Choroid plexus epithelial cell (primary cell): ENCODE data around the gene SIX4.
"Not testable (repeated sequence)": the region's sequence is repeated elsewhere in the genome, so short reads cannot be mapped to it uniquely, and the experiment has no call there.

Experiments
- DNase-seq: peaks from one replicate; pipeline ENCODE4 v3.0.0-alpha.2; 2010; ENCODE audit warnings: low read depth
- H3K4me3 ChIP-seq: 2 replicates; pipeline ENCODE4 v1.5.1; 2011; ENCODE audit warnings: low read depth, mild to moderate bottlenecking, control low read depth, low read length, moderate library complexity
- TF ChIP-seq, protein P1 (sequence below): conservative IDR thresholded peaks from 2 replicates; pipeline ENCODE4 v1.5.1; 2011; ENCODE audit warnings: low read depth, mild to moderate bottlenecking, control low read depth, inconsistent platforms, low read length, moderate library complexity

SIX4 gene

DNA sequence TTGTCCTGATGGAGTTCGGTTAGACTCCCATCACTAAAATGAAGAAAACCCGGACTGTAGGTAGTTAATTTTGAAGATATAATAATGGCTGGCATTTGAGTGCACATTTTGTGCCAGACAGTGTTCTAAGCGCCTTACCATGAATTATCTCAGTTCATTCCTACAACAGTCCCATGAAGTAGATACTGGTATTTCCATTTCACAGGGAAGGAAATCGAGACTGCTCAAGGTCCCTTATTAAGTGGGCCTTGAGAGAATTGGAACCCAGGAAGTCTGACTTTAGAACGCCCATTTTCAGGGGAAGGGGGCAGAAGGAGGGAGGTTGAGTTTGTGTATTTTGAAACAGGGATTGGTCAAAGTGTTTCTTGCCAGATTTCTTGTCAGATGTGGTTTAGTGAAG, 11.3 kb upstream of the SIX4 start:
- TF ChIP-seq, protein P1, sequence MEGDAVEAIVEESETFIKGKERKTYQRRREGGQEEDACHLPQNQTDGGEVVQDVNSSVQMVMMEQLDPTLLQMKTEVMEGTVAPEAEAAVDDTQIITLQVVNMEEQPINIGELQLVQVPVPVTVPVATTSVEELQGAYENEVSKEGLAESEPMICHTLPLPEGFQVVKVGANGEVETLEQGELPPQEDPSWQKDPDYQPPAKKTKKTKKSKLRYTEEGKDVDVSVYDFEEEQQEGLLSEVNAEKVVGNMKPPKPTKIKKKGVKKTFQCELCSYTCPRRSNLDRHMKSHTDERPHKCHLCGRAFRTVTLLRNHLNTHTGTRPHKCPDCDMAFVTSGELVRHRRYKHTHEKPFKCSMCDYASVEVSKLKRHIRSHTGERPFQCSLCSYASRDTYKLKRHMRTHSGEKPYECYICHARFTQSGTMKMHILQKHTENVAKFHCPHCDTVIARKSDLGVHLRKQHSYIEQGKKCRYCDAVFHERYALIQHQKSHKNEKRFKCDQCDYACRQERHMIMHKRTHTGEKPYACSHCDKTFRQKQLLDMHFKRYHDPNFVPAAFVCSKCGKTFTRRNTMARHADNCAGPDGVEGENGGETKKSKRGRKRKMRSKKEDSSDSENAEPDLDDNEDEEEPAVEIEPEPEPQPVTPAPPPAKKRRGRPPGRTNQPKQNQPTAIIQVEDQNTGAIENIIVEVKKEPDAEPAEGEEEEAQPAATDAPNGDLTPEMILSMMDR: no peak
- DNase-seq: no peak
- peak overlapping the region; percentile 88 for H3K4me3 ChIP-seq

- peak within 1 kb of the TSS; percentile 88 for H3K4me3 ChIP-seq
- TF ChIP-seq, protein P1: peak; percentile 34
- DNase-seq: peak; percentile 92
Observed at GRCh38 chr14:60734465-60735242, 10.5 kb upstream of the SIX4 start, which contains the start of gene MNAT1. TSS of gene MNAT1 (plus strand) at chr14:60734761. CDS start at chr14:60734863, 102 bp downstream.

DNA sequence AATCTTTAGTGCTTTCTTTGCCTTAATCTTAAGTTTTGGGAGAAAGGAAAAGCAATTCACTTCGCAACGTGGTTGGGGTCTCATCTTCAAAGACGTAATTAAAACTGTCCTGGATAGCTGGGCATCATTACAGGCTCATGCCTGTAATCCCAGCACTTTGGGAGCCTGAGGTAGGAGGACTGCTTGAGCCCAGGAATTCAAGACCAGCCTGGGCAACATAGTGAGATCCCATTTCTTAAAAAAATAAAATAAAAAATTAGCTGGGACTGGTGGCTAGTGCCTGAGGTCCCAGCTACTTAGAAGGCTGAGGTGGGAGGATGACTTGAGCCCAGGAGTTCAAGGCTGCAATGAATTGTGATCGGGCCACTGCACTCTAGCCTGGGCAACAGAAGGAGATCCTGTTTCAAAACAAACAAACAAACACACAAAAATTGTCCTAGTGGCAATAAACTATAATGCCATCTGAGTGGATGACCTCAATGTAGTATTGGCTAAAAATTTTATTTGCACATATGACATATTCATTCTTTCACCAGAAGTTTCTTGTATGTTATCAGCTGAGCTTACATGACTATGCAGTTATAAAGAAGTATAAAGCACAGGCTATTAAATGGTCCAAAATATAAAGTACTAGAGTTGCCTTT, 8.8 kb upstream of the SIX4 start:
- H3K4me3 ChIP-seq: no peak overlapping the region
- TF ChIP-seq, protein P1: no peak
- DNase-seq: no peak

GRCh38 chr14:60731291-60731690, 7.1 kb upstream of the SIX4 start:
- not testable (repeated sequence) for H3K4me3 ChIP-seq, DNase-seq

- DNase-seq: peak; percentile 72
- TF ChIP-seq, protein P1: no peak
Observed at GRCh38 chr14:60723116-60723906, 840 bp downstream of the SIX4 start.

DNA sequence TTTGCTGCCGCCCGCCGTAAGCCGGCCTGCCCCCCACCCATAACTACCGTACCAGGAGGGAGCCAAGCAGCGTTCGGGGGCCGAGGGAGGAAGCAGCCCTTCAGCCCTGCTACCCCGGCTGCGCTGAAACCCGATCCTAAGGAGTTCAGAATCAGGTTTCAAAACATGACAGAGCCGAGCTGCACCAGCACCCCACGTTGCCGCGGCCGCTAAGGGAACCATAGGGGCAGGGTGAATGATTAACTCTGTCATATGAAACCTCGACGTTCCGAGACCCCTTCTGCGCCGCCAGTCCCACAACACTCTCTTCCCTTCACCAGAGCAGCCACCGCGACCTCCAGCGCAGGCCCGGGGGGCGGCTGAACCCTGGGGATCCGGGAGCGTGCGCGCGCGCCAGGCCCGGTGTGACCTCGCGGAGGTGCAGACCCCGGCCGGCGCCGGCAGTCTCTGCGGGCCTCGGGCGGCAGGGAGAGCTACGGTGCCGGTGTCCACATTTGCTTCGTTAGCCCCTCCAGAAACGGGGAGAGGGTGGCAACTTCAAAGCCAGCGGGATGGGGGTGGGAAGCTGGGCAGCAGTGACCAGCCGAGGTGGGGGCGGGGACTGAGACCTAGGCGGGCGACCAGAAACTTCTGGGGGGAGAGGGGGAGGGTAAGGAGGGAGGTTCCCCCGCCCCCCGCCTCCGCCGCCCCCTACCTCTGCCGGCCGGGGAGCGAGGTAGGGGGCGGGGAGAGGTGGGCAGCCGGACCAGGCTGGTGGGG, 1.6 kb downstream of the SIX4 start:
- peak; percentile 78 for DNase-seq
- peak overlapping the region; percentile 88 for H3K4me3 ChIP-seq
- TF ChIP-seq, protein P1: no peak

More at GRCh38 chr14:60723116-60723906, 840 bp downstream of the SIX4 start:
- H3K4me3 ChIP-seq: peak overlapping the region; percentile 88

DNA sequence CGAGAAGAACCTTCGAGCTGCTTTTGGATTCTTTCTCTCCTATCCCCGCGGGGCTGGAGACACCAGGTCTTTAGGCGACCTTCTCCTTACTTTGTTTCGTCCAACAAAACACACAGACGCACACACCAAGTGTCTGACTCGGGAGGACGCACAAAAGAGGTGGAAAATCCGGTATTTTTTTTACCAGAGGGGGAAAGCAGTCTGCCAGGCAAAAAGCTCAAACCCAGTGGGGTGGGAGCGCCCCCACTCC, 2.1 kb downstream of the SIX4 start:
- DNase-seq: peak; percentile 46
- peak overlapping the region; percentile 88 for H3K4me3 ChIP-seq
- TF ChIP-seq, protein P1: no peak
